Activated CD4-positive, alpha-beta T cell treated with anti-CD3 and anti-CD28 coated beads for 48 hours (primary cell): ENCODE measurements around the gene ATP10A.
A peak's percentile ranks its signal among the peaks of the same experiment; 100 is the strongest.
"Not testable (repeated sequence)": the region's sequence is repeated elsewhere in the genome, so short reads cannot be mapped to it uniquely, and the experiment has no call there.

Source experiments
- DNase-seq: peaks from one replicate; pipeline ENCODE4 v3.0.0-alpha.2; 2020

ATP10A gene

DNA sequence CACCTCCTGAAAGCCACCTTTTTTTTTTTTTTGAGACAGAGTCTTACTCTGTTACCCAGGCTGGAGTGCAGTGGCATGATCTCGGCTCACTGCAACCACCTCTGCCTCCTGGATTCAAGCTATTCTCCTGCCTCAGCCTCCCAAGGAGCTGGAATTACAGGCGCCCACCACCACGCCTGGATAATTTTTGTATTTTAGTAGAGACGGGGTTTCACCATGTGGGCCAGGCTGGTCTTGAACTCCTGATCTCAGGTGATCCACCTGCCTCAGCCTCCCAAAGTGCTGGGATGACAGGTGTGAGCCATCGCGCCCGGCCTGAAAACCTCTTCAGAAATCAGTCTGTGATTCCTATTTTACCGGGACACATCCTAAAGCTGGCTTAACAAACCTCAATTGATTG, 91.4 kb downstream of the ATP10A start:
- DNase-seq = not testable (repeated sequence)

DNA sequence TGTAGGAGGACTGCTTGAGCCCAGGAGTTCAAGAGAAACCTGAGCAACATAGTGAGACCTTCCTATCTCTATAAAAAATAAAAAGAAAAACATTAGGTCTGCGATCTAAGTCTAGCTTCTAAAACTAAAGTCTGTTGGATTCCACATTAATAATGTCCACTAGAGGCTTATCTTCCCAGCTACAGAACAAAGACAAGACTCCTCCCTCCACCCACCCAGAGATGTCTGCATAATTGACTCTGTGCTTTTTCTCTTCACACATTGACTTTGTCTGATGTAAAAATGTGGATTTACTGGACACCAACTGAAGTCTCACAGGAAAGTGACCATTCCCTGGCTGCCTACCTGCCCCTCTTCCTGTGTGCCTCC, 91.8 kb downstream of the ATP10A start:
- no peak for DNase-seq

DNA sequence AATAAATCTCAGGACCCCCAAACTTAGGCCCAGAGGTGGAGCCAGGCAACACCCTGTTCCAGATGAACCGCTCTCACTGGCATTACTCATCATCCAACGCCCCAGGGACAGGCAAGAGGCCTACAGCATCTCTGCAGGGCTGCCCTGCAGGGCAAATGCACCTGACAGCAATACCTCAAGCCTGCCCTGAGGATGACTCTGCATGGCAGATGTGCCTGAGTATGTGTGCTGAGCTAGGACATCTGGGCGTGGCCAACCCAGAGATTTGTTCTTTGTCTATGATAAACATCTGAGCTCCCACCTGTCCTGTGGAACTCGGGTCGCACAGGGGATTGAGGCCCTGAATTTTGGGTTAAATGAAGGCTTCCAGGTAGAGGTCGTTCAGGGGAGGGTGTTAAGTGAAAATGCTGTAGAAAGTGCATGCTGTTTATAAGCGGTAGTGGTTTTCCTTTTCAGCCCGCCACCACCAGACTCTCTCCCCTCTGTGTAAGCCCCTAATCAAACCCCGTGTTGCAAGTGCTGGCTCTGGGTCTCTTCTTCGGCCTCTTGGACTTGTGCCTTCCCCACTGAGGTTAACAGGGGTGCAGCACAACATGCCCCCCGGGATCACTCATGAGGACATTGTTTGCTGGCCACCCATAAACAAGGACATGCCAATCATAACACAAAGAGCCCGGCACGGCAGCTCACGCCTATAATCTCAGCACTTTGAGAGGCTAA, 92.3 kb downstream of the ATP10A start:
- no peak for DNase-seq

DNA sequence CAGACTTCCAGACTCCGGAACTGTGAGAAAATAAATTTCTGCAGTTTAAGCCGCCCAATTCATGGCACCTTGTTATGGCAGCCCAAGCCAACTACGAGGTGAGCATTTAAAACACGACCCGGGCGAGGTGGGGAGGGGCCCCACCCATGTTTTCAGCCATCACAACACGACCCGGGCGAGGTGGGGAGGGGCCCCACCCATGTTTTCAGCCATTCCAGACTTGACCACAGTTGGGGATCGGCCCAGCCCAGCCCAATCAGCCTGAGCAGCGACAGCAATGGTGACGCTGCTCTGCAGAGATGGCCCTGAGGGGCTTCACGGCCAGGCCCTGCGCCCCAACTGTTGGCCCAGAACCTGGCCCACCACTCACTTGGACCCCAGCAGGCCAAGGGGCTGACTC, 93.1 kb downstream of the ATP10A start:
- no peak for DNase-seq

DNA sequence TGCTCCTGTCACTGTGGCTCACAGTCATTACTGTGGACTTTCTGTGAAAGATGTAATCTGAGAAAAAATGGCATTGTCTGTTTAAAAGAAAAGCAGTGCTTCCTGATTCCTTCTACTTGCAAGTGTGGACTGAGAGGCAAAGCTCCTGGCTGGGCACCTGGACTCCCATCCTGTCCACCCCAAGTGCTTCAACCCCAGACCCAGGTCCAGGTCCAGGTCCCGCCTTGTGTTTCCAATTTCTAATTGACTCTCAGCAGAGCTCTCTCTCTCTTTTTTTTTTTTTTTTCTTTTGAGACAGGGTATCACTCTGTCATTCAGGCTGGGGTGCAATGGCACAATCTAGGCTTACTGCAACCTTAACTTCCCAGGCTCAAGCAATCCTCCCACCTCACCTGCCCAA, 94.9 kb downstream of the ATP10A start:
- no peak for DNase-seq

DNA sequence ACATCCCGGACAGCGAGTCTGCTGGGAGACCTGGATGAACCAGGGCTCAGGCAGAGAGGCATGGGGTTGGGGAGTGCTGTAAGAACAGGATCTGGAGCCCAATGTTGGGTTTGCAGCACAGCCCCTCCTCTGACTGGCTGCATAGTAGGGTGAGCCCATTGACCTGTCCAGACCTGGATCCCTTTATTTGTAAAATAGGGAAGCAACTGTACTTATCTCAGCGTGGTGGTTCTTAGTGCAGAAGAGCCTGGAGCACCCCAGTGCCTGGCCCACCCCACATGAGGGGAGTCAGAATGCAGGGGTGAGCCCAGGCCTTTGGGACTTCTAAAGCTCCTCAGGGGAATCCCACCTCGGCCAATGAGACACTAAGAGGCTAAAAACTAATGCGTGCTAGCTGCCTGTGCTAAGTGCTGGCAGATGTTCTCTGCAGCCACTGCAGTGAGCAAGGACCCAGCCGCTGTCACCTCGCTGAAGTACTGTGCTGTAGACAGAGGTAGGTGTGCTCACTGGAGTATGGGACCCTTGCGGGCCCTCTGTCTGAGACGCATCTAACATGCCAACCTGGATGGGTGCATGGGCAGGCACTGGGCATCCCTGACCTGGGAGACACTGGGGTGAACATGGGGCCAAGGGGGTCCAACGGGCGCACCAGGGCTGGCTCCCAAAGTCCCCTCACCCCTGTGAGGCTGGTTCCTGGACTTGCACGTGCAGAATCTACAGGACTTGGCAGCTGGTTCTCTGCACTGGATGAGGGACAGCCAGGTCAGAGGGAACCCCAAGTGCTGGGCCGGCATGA, 95.6 kb downstream of the ATP10A start:
- no peak for DNase-seq

DNA sequence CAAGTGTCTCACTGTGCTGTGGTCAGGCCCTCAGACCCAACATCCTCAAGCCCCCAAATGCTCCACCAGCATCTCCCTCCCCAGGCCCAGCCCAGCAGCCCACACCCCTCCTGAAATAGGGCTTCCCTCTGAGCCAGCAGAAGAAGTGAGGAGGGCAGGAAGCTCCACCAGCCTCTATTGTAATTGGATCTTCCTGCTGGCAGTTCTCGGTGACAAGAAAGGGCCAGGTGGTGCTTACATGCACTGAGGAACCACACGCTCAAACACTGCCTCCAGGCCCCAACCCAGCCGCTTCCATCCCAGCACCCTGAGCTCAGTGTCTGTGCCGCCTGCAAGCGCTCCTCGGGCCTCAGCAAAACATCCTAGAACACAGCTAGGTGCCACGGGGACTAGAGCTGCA, 96.7 kb downstream of the ATP10A start:
- DNase-seq = no peak

DNA sequence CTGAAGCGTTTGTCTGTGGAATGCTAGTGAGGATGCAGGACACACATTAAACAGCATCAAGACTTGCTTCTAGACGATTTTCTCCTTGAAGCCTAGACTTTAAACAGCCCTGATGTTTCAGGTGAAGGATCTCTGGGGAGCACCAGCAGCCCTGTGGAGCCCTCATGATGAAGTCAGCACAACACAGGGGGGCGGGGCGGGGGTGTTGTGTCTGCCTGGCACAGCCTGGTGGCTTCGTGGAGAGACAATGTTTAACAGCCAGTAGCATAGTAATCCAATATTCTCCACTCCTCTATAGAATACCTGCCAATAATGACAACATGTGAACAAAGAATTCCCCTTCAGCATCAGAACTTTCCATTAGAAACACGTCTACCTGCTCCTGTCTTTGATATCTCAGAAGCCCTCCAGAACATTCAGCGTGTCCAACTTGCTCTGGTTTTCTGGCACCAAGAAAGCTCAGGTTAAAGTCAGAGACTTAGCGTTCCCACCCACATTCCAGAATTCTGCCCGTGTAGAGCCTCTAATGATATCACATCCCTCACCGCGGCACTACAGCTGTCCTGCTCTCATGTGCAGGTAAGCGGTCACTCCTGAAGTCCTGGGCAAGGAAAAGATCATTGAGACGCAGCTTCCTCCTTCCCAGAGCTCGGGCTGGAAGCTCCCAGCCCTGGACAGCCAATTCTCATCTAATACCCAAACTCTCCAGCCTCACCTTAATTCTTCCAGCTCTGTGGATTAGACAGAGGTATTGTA, 98.0 kb downstream of the ATP10A start:
- DNase-seq = no peak

DNA sequence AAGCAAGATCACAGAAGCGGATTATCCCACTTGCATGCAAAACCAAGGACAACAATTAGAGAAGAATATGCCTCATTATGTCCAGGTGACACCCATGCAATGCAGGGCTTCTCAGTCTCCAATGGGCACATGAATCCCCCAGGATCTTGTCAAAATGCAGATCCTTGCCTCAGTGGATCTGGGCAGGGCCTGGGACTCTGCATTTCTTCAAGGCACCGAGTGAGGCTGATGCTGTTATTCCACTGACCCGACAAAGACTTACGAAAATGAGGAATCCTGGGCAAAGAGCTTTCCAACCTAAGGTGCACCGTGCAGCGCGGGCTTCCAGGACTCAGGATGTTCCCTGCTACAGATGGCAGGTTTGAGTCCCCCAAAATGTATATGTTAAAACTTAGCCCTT, 99.2 kb downstream of the ATP10A start:
- DNase-seq = no peak

DNA sequence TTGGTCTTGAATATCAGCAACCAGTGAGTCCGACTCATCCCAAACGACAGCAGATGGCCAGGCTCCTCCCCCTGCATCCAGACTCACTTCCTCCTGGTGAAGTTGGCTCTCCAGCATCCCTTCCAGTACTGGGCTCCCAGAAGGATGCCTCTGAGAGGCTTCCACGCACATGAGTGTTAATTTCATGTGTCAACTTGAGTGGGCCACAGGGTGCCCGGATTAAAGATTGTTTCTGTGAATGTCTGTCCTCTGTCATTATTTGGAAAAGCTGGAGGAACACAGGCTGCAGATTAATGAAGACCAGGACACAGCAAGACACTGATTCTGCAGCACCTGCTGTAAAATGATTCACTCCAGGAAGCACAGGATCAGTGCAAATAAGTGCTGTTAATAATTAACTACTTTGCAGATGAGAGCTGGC, 99.8 kb downstream of the ATP10A start:
- no peak for DNase-seq

DNA sequence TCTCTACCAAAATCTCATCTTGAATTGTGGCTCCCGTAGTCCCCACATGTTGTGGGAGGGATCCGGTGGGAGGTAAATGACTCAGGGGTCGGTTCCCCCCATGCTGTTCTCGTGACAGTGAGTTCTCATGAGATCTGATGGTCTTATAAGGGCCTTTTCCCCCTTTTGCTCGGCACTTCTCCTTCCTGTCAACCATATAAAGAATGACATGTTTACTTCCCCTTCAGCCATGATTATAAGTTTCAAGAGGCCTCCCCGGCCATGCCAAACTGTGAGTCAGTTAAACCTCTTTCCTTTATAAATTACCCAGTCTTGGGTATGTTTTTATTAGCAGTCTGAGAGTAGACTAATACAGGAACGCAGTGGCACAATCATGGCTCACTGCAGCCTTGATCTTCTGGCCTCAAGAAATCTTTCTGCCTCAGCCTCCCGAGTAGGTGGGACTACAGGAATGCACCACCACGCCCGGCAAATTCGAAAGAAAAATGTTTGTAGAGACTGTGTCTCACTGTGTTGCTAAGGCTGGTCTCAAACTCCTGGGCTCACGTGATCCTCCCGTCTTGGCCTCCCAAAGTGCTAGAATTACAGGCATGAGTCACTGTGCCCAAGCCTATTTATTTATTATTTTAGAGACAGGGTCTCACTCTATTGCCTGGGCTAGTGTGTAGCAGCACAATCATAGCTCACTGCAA, 101.0 kb downstream of the ATP10A start:
- DNase-seq = no peak

DNA sequence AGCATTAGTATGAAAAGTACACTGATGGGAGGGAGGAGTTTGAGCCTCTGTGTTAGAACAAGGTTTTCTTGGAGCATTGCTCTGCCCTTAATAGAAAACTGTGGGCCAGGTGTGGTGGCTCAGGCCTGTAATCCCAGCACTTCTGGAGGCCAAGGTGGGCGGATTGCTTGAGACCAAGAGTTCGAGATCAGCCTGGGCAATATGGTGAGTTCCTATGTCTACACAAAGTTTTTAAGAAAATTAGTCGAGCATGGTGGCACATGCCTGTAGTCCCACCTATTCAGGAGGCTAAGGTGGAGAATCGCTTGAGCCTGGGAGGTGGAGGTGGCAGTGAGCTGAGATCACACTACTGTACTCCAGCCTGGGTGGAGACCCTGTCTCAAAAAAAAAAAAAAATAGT, 103.7 kb downstream of the ATP10A start:
- no peak for DNase-seq

DNA sequence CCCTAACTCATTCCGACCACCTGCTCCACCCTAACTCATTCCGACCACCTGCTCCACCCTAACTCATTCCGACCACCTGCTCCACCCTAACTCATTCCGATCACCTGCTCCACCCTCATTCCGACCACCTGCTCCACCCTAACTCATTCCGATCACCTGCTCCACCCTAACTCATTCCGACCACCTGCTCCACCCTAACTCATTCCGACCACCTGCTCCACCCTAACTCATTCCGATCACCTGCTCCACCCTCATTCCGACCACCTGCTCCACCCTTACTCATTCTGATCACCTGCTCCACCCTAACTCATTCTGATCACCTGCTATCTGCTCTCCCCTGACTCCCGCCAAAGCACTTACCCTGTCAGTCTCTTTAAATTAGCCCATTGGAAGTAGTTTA, 104.5 kb downstream of the ATP10A start:
- DNase-seq = not testable (repeated sequence)

DNA sequence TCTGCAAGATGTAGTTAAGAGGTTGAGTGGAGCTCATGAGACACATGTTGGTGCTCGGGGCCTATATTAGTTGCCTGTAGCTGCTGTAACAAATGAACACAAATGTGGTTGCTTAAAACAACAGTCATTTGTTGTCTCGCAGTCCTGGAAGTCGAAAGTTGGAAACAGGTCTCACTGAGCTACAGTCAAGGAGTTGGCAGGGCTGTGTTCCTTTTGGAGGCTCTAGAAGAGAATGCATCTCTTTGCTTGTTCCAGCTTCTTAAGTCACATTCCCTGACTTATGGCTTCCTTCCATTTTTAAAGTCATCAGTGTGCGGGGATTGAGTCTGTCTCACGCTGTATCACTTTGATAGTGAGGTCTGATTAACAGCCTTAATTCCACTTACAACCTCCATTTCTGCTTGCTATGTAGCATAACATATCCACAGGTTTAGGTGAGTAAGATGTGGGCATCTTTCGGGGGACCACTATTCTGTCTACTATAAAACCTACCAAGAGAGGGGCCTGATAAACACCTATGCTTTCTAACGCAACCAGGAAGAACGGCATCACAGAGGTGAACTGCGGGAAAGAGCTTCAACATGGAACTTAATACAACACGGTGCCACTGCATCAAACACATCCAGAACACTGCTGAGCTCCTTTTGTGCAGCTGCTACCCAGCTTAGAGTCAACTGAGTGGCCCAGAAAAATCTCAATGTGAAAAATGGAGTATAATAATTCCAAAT, 119.4 kb downstream of the ATP10A start:
- DNase-seq = no peak

DNA sequence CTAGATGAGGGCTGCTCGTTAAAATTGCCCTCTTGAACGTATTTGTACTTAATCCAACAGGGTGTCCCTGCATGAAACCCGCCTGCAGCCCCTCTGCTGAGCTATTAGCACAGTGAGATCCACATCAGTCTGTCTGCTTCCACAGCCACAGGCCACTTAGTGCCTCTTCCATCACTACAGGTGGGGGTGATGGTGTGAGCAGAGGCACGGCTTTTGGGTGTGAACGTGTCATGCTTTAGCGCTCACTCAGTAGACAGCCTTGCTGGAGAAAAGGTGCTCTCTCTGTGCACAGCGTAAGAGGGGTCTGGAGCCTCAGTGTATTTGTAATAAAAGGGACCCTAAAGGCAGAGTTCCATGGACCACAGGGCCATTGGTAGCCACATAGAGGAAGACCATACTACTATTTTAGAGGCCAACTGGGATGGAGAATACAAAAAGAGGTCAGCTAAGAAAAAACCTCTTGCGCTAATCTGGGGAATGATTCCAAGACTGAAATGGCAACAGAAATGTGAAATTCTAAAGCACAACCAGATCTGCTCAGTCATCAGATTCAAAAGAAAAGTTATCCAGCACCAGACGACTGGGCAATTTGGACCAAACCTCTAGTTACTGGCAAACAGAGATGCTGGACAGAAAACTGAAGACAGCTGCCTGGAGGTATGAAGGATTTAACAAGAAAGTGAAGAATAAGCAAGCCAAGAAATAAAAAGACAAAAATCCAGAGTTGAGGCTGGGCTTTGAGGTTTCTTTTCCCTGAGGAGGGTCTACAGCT, 120.2 kb downstream of the ATP10A start:
- no peak for DNase-seq

DNA sequence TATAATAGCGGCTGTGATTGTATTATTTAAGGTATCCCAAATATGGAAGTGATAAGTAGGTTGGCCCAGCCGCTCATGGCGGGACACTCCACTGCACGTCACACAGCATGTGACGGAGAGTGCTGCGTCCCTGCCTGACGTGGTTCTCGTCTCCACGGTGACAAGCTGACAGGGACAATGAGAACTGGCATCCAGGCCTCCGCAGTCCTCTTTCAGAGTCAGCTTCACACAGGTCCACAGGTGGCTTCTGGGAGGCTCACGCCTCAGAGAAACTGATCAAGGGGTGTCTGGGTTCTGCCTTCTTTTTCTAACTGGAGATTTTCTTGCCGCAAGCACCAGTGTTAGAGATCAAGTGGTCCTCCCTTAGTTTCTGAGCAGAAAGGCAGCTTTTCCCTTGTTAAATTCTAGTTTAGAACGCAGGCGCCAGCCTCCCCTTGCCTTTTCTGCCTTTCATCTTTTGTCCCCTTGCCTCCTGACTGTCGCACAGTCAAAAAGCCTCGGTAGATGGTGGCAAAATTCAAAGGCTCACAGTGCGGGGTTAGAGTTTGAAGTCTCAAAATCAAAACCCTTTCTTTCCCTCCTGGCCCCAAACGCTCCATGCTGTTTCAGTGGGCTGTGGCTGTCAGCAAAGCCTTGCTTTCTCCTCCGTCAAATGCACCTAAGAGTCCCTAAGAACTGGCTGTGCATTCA, 120.9 kb downstream of the ATP10A start:
- DNase-seq = no peak

DNA sequence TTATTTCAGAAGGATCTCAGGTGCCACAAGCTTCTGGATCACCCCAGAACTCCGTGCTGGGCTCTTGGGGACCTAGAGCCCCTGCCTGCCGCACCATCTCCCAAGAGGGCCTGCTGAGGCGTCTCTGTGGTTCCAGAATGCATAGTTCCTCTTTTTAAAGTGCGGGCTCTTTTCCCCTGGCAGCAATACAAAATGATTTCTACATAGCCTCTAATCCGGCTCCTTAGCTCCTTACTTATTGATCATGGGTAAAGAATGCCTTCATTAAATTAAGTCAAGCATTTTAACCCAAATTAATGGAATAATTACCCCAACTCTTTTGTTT, 121.9 kb downstream of the ATP10A start:
- DNase-seq = no peak

DNA sequence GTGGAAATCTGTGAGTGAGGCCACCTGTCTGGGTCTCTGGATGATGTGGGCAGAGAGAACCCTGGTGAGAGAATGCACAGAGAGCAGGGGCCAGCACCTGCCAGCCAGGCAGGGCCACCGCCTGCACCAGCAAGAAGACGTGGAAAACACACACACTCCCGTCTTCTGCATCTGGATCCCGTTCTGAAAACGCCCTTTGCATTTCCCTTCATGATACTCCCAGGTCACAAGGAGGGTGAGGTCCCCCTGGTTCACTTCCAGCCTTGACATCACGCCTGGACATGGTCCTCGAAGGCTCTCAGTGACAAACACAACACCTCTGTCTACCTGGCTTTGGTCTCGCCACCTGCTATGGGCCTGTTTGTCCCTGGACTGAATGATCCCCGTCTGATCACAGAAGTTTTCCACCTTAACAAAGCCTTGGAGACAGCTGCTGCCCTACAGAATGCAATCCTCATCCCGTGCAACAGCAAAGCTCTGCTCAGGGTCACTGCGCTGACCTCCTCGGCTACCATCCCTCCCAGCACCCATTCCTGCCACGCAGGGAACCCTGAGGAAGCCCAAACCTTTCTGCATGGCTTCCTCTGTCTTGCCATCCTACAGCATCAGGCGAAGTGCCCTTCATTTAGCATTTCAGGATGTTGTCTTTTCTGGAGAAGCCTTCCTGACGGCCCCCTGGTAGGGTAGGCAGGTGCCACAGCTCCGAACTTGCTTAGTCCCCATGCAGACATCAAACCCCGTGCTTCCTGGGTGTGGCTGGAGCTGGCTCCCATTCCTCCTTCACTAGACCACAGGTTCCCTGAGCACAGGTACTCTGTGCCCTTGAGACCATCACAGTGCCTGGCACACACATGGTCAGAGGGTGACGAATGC, 122.5 kb downstream of the ATP10A start:
- no peak for DNase-seq

DNA sequence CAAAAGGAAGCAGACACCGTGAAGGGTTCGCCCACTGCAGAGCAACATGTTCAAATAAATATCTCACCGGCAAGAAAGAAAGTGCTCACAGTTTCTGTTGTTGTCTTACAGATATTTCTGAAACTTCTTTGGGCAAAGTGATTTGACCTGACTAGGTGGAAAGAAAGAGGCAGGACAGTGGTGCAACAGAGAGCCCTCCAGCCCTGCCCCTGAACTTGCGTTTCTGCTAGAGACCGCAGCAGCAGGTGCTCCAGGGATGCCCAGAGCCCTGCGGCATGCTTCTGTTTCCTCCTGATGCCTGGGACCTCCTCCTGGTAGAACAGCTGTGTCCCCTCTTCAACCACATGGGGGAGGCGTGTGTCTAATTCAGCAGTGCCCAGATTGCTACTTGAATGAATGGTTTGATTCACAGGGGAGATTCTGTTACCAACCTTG, 123.4 kb downstream of the ATP10A start:
- DNase-seq = peak; percentile 35
